GM23338 (cell line): Measurements from ENCODE around the gene SIDT2. TPM values are rescaled to one million over a fixed set of nuclear protein-coding genes. Genes with fewer than 3 reads are reported as not detected.

Experiments
- ATAC-seq: fragments of 200-7000 bp; cut with Tn5 transposase; 3 replicates; pipeline ENCODE4 v1.9.1; 2020
- DNase-seq: peaks from one replicate; pipeline ENCODE4 v3.0.0-alpha.2; 2015; ENCODE audit warnings: low spot score
- H2AFZ ChIP-seq: fragments of 200-600 bp; sonication (generic); 2 replicates; pipeline ENCODE4 v1.8.0; 2016; ENCODE audit warnings: antibody characterized with exemption, mild to moderate bottlenecking, moderate library complexity
- H3F3A ChIP-seq: fragments of 200-600 bp; sonication (generic); replicated peaks from 2 replicates; pipeline ENCODE4 v1.8.0; 2017; ENCODE audit warnings: antibody characterized with exemption, mixed run types, low read depth
- H3K27ac ChIP-seq: fragments of 200-600 bp; sonication (generic); 2 replicates; pipeline ENCODE4 v1.6.1; 2016; ENCODE audit warnings: low read depth
- H3K27me3 ChIP-seq: fragments of 200-600 bp; sonication (generic); 2 replicates; pipeline ENCODE4 v1.8.0; 2016; ENCODE audit warnings: mild to moderate bottlenecking, mixed run types, moderate library complexity; ENCODE audit not compliant: insufficient read depth
- H3K36me3 ChIP-seq: fragments of 200-600 bp; sonication (generic); 2 replicates; pipeline ENCODE4 v1.8.0; 2016; ENCODE audit warnings: mild to moderate bottlenecking; ENCODE audit not compliant: insufficient read depth
- H3K4me1 ChIP-seq: fragments of 200-600 bp; sonication (generic); 2 replicates; pipeline ENCODE4 v1.8.0; 2016; ENCODE audit warnings: mild to moderate bottlenecking, moderate library complexity; ENCODE audit not compliant: insufficient read depth
- H3K4me2 ChIP-seq: fragments of 200-600 bp; sonication (generic); 2 replicates; pipeline ENCODE4 v1.7.1; 2017; ENCODE audit warnings: mixed run types
- H3K4me3 ChIP-seq: fragments of 200-600 bp; sonication (generic); 2 replicates; pipeline ENCODE4 v1.6.1; 2016; ENCODE audit warnings: mixed run types
- H3K79me2 ChIP-seq: fragments of 200-600 bp; sonication (generic); replicated peaks from 2 replicates; pipeline ENCODE4 v1.8.0; 2017; ENCODE audit warnings: mild to moderate bottlenecking; ENCODE audit not compliant: insufficient read depth
- H3K9me2 ChIP-seq: fragments of 200-600 bp; sonication (generic); 2 replicates; pipeline ENCODE4 v1.8.0; 2017; ENCODE audit not compliant: insufficient read depth
- H4K20me1 ChIP-seq: fragments of 200-600 bp; sonication (generic); replicated peaks from 2 replicates; pipeline ENCODE4 v1.8.0; 2017; ENCODE audit warnings: mild to moderate bottlenecking; ENCODE audit not compliant: insufficient read depth
- H3K27ac Mint-ChIP-seq: 2 replicates; pipeline ENCODE4 v1.8.0; 2020; ENCODE audit warnings: inconsistent platforms, mild to moderate bottlenecking, moderate library complexity, mixed read lengths
- H3K27me3 Mint-ChIP-seq: 3 replicates; pipeline ENCODE4 v1.8.0; 2022; ENCODE audit warnings: low read depth, mild to moderate bottlenecking, moderate library complexity, mixed read lengths, inconsistent platforms; ENCODE audit not compliant: insufficient read depth, poor library complexity
- H3K36me3 Mint-ChIP-seq: 3 replicates; pipeline ENCODE4 v1.8.0; 2021; ENCODE audit warnings: low read depth, mild to moderate bottlenecking, inconsistent platforms, moderate library complexity, mixed read lengths
- H3K4me1 Mint-ChIP-seq: 3 replicates; pipeline ENCODE4 v1.8.0; 2020; ENCODE audit warnings: mild to moderate bottlenecking, inconsistent platforms, mixed read lengths
- H3K4me3 Mint-ChIP-seq: 3 replicates; pipeline ENCODE4 v1.8.0; 2021; ENCODE audit warnings: moderate library complexity, mild to moderate bottlenecking, inconsistent platforms, mixed read lengths
- H3K9me3 Mint-ChIP-seq: 3 replicates; pipeline ENCODE4 v1.8.0; 2020; ENCODE audit warnings: moderate library complexity, mild to moderate bottlenecking, inconsistent platforms, mixed read lengths
- CTCF ChIP-seq, 2 experiments: fragments of 200-600 bp in 1 of 2; sonication (generic) in 1 of 2; conservative IDR thresholded peaks; 2 replicates each; pipeline versions ENCODE4 v1.5.1 to v1.6.1; 2016 to 2017; ENCODE audit warnings: antibody characterized with exemption in 2 of 2, low read depth in 2 of 2, mild to moderate bottlenecking in 2 of 2, moderate library complexity in 1 of 2
- EZH2phosphoT487 ChIP-seq: fragments of 200-600 bp; sonication (generic); IDR thresholded peaks from one replicate; pipeline ENCODE4 v1.8.1; 2018; ENCODE audit warnings: antibody characterized with exemption; ENCODE audit not compliant: unreplicated experiment
- STAT1 ChIP-seq: IDR thresholded peaks from one replicate; pipeline ENCODE4 v1.6.1; 2016; ENCODE audit warnings: antibody characterized with exemption; ENCODE audit not compliant: unreplicated experiment
- ZNF114 ChIP-seq: fragments of 250-450 bp; sonication (Bioruptor Pico); IDR thresholded peaks from 2 replicates; pipeline ENCODE4 v1.5.0; 2020; ENCODE audit warnings: mild to moderate bottlenecking, moderate library complexity
- ZNF331 ChIP-seq: fragments of 250-450 bp; sonication (Bioruptor Pico); IDR thresholded peaks from 2 replicates; pipeline ENCODE4 v1.5.0; 2020; ENCODE audit warnings: low read depth, mild to moderate bottlenecking, moderate library complexity
- ZNF462 ChIP-seq: fragments of 250-450 bp; sonication (Bioruptor Pico); IDR thresholded peaks from 2 replicates; pipeline ENCODE4 v1.5.0; 2020; ENCODE audit warnings: mild to moderate bottlenecking, moderate library complexity
- polyA plus RNA-seq: library from polyadenylated mRNA; unstranded; fragments of >200 nt; fragmentation: Nextera tagmentation; extraction: Ambion mirVana; gene quantifications from 2 replicates; pipeline ENCODE4 v1.2.1, GENCODE V29; 2016
- total RNA-seq: library from RNA; depleted of rRNA; stranded (reverse); fragments of >200 nt; shearing (Covaris generic); gene quantifications from 2 replicates; pipeline ENCODE4 v1.2.3, GENCODE V29; 2014

The SIDT2 gene
- total and polyA plus RNA-seq, 2 experiments from 2014 or later, result 7.5 to 12.1 TPM

GRCh38 chr11:117144477-117145392 lies 33.8 kb upstream of the SIDT2 start:
- peaks cover 47% of the 10 kb centered on the region for H4K20me1 ChIP-seq
- H3F3A ChIP-seq, result peaks cover 11% of the 10 kb centered on the region; the same call in 1 of the 2 replicates
- Mint-ChIP-seq H3K27ac (peak overlapping the region; percentile 95), H3K4me3 (peak overlapping the region; percentile 97), H3K9me3 (no peaks in the 10 kb centered on the region; the same call in 2 of the 3 replicates), H3K4me1 (peaks cover 28% of the 10 kb centered on the region), H3K36me3 (peaks cover 47% of the 10 kb centered on the region), H3K27me3 (peaks cover 15% of the 10 kb centered on the region)
- peaks cover 17% of the 10 kb centered on the region for H3K4me1 ChIP-seq
- H3K4me3 ChIP-seq, result peak overlapping the region; percentile 100
- peak overlapping the region; percentile 98 for H3K4me2 ChIP-seq
- no peaks in the 10 kb centered on the region for H3K27me3 ChIP-seq
- no peaks in the 10 kb centered on the region for H3K9me2 ChIP-seq
- H3K27ac ChIP-seq, result peak overlapping the region; percentile 95
- ATAC-seq, result peak; percentile 77
- H3K79me2 ChIP-seq, result peaks cover 53% of the 10 kb centered on the region
- TF ChIP-seq CTCF (conservative IDR thresholded peaks at IDR 0.05; ENCODE audit: low read depth in 2 of 2) (no peak), STAT1 (no peak), EZH2phosphoT487 (no peak), ZNF114 (CRISPR knock-in tag) (no peak), ZNF331 (no peak), ZNF462 (CRISPR knock-in tag) (no peak)
- H3K36me3 ChIP-seq, result peaks cover 15% of the 10 kb centered on the region
- DNase-seq, result peak; percentile 58
- peak overlapping the region; percentile 18; the same call in 1 of the 2 replicates for H2AFZ ChIP-seq
